Stimulated activated CD4-positive, alpha-beta T cell treated with anti-CD3 and anti-CD28 coated beads, Interleukin-4, amount 100 ng/mL, for 48 hours (primary cell): ENCODE results near the gene CAMKMT.

ENCODE experiments used
- DNase-seq, 2 donors: peaks; one replicate each; pipeline ENCODE4 v3.0.0-alpha.2; 2020; ENCODE audit warnings: low read depth in 2 of 2

The CAMKMT gene

DNA sequence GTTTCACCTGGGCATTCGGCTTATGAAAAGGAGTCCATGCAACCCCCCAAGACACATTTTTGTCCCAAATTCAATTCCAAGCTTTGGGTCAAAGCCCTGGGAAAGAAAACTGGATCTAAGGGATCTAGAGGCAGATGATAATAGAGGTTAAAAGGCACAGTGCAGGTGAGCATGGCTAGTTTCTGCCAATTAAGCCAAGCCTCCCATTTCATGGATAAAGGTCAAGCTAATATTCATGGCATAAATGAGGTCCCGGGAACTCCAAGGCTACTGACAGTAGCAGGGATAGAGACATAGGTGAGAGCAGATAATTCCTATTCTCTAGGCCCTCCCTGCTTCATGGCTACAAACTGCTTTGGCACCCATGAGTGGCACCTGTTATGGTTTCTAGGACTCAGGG lies 83.1 kb downstream of the CAMKMT start:
- no peak for DNase-seq

DNA sequence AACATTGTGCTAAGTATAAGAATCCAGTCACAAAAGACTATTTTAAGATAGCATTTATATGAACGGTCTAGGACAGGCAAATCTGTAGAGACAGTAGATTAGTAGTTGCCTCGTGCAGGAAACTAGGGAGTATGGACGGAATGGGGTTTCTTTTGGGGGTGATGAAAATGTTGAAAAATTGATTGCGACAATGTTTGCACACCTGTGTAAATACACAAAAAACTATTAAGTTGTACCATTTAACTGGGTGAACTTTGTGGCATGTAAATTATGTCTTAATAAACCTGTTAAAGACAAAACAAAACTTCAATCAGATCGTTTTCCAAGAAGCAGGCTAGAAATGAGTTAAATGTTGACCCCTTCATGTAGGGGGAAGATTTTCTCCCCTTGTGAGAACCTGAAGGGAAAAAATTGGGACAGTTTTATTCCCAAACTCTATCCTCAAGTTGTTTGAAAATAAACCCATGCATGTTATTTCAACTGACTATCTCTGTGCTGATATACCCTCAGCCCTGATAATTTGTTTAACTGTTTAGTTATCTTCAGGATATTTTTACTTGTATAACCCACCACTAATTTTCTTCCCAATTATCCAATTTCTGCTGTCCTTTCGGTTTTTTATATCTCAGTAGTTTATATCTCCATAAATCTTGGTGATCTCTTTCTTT lies 87.2 kb downstream of the CAMKMT start:
- DNase-seq: no peak

DNA sequence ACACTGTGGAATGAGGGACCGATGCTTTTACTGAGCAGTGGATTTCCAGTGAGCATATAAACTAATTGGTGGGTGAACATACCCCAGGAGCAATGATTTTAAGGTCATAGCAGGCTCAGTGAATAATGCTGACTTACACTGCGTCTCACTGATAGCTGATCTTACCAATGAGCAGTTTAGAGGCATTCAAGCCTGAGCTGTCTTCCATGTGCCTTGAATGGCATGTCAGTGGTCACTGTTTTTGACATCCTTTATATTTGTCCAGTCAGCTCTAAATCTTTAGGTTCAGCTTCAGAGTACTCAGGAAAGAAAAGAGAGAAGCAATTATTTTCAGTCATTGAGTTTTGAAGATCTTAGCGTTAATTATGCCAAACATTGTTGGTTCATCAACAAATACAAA lies 88.3 kb downstream of the CAMKMT start:
- DNase-seq: no peak

DNA sequence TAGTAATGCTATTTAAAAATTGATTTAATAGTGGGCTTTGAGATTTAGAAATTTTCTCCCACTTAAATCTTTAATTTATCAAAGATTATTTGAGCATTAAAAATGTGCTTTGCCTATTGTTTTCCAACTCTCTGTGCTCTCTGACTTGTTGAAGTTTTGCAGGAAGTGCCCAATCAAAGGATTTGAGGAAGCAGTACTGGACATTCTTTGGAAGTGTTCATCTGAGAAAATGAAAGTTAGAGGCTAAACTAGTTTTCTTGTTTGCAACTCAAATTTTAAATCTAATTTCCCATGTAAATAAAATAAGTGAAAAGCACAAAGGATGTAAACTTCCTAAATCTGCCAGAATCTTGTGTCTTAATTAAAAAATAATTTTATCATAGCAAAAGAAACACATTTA lies 89.1 kb downstream of the CAMKMT start:
- DNase-seq: no peak

DNA sequence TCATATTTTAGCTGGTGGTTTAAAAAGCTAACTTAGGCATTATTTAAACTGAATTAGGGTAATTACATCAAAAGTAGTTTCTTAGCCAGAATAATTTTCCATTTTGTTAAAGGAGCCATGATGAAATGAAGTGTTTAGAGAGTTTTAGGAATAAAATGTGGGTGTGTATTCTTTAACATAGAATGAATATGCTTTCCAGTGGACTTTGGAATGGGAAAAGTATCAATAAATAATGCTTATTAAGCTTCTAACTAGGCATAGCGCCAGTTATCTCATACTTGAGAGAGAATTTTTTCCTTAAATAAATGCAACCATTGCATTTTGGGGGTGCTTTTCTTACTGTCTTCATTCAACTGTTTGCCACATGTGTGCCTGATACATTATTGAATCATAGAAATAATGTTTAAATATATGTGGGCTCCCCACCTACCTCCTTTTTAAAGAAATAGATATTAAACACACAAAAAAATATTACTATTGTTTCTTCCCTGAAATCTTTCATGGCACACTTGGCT lies 90.4 kb downstream of the CAMKMT start:
- no peak for DNase-seq

DNA sequence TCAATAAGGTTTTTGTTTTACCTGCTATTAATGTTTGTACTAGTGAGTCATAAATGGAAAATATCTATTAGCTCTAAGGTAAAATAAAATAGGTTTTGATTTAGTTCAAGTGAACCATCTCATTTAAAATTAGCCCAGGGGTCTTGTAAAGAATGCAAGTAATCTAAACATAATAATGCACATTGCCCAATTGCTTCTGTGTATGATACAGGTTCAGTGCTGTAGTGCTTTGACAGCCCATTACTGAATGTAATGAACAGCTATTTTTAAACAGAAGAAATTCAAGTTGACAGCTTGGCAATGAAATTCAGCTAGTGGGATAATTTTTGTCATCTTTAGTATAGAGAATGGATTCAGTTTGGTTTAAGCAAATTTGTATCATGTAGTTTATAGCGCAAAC lies 91.5 kb downstream of the CAMKMT start:
- DNase-seq: no peak

DNA sequence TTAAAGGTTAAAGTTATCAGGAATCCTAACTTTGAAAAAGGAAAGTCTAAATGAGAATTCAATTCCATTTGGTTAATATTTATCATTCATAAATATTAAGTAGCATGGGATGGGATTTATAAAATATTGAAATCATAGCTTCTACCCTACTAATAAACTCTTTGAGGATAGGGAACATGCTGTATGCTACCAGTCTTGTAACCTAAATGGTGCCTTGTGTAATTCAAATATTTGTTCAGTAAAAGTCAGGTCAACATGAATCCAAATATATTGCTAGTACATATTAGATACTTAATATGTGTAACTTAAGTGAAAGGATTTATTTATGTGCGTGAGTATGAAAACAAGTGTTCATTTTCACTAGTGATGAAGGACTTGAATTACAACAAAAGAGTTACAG lies 94.1 kb downstream of the CAMKMT start:
- no peak for DNase-seq

DNA sequence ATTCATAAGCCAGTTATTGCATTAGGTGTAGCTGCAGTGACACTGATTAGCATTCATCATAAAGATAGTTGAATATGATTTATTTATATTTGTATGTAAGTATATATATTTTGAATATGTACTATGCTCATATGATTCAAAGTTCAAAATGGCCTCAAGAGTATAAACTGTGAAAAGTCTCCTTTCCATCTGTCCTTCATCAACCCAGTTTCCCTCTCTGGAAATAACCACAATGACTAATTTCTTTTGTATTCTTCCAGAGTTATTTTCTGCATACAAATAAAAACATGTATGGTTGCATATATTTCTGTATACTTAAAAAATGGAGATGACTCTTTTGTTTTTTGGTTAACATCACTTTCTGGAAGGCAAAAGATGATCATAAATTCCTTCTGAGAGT lies 95.2 kb downstream of the CAMKMT start:
- DNase-seq: no peak

DNA sequence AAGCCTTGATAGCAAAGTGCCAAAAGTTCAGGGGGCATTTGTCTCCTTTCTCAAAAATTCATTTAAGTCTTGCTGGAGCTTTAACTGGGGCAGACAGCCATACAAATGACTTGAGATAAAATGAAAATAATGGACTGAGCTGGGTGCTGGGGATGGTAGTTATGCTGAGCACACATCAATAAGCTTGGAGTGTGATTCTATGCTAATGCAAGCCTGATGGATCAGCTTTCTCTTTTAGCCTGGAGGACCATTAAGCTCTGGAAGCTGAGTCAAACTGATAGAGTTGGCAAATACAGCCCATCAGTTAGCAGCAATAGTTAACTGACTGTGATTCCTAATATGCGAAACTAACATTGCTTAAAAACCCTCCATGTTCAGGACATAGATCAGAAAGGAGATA lies 98.0 kb downstream of the CAMKMT start:
- DNase-seq: no peak

DNA sequence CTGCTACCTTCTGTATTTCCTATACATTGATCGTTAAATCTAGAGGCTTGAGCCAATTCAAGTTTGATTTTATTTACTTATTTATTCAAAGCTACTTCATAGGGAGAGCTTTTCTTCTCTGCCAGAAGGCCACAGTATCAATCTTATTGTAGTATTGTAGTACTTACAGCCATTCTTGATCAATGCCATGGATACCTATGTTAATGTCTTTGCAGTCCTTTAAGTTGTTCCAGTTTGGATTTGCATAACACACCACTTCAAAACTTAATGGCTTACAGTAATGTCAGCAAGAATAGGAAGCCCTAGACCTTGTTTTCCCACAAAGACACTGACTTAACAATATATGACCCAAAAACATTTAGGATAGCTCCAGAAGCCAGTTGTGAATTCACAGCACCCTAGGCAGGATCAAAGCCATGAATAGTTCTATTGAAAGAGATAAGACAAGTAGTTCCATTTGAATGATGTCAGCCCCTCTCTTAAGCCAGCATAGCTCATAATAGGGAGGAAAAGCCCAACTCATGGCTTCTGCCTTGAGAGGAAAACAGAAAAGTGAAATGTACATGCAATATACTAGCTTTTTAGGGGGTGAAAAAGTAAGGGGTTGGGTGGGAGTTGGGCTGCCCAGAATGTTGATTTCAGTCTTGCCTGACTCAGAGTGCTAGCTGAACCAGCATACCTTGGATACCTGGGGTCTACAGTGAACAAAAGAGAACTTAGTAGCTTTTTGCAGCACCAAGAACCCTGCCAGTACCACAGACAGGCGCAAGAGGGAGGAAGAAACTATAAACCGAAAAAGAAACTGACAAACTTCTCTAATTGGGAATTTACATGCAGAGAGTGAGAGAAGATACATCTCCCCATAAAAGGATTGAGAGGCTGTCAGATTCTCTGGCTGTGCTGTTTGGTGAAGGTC lies 101.4 kb downstream of the CAMKMT start:
- DNase-seq: no peak

DNA sequence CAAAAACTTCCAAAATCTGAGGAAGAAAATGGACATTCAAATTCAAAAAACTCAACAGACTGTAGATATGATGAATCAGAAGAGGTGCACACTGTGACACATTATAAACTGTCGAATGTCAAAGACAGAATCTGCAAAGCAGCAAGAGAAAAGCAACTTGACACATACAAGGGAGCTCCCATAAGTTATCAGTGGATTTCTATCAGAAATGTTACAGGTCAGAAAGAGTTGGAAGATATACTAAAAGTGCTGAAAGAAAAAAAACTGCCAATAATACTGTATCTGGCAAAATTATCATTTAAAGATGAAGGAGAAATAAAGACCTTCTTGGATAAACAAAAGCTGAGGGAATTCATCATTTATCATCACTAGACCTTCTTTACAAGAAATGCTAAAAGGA lies 102.7 kb downstream of the CAMKMT start:
- DNase-seq: no peak

DNA sequence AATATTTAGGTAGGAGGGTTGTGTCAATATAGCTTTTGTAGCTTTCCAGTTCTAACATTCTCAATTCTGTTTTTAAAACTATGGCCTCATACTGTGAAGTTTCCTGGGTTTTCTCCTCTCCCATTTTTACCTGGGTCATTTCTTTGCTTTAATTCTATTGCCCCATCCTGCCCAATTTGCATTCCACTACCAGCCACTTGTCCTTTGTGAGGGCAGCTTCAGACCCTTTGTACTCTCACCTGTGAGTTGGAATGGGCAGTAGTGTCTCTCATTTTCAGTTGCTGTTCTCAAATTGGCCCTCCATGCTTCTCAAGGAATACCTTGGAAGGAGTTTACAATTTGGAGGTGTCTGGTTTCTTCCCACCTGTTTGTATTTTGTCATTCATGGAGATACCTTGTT lies 108.4 kb downstream of the CAMKMT start:
- no peak for DNase-seq

DNA sequence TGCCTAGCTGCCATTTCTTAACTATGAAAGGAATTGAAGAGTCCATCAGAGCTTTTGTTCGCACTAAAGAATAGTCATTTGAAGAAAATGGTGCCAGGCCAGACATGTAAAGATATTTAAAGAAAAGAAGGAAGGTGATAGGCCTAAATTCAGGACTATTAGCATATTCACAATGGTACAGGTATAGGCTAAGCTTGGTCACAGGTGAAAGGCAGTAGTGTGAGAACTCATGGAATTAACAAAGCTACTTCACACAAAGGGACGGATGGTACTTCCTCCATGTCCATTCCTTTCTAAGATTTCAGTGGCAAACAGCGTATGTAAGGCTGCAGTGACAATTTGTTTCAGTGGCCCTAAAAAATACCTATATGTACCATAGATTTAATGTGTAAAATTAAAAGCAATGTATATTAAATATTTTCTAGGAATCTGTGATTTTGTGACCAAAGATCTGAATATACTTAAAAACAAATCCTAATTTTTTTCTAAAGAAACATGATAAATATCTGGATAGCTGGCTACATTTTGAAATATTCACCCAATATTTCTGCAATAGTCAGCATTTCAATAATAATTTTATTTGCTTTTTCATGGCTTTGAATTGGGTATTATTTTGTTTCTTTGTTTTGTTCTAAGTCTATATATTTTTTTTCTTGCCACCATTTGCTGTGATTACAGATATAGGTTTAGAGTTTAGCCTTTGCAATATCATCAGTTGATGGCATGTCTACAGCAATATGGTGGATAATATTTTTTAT lies 116.1 kb downstream of the CAMKMT start:
- no peak for DNase-seq

DNA sequence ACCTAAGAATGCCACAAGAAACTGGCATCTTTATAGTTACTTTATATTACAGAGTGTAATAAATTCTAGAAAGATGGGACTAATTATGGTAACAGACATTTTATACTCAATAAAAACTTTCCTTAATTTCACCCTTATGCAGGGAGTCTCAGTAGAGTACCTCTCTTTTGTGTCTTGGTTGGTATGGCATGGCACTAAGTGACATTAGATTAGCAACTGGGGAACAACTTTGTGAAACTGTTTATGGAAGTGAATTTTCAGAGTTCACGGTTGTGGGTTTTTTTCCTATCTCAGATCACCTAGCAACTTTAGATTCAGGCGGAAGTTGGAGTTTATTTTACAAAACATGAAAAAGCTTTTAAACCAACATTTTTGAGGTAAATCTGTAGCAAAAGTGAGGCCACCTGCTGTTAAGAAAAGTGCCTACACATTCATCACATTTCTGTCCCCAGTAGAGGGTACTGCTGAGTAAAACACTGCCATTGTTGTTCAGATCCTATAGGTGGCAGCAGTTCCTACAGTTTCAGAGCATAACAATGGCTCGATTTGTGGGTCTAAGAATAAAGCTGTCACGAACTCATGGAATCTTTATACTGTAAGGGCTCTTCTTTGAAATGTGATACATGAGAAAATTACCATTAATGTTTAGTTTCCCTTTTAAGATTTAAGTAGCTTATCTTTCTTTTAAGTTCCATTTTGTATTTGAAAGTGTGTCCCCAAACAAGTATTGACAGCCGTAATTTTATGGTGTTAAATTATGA lies 117.6 kb downstream of the CAMKMT start:
- peak in 1 of 2 donors; percentile 12 for DNase-seq

DNA sequence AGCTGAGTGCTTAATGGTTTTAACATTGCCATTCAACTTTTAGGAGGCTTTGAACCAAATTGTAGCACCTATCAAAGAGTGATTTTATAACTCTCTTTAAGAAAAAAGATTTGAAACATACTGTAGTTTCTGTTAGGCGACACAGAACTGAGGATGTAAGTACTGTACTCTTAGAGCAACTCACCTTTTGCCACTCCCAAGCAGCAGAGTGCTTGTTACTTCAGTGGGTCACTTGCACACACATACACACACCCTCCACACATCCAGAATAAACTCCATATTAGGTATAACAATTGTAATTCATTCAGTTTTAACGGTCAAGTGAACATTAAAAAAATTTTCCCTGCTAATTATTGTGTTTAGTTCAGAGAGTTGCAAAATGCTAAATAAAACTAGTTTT lies 118.3 kb downstream of the CAMKMT start:
- DNase-seq: no peak

DNA sequence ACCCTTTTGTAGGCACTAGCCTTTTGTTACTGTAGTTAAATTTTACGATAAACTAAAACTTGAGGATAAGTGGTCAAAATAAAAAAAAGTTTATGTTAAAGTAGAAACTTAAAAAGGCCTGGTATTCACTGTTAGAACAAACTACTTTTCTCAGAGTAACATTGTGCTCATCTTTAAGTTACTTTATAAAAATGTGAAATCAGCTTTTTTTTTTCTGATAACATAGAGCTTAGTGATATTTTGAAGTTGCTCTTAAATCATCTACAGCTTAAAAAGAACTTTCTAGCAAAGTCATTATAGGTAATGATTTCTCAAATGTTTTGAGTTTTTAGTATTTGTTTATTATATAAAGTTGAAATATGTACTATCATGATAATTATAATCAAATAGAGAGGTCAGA lies 125.3 kb downstream of the CAMKMT start:
- DNase-seq: no peak

DNA sequence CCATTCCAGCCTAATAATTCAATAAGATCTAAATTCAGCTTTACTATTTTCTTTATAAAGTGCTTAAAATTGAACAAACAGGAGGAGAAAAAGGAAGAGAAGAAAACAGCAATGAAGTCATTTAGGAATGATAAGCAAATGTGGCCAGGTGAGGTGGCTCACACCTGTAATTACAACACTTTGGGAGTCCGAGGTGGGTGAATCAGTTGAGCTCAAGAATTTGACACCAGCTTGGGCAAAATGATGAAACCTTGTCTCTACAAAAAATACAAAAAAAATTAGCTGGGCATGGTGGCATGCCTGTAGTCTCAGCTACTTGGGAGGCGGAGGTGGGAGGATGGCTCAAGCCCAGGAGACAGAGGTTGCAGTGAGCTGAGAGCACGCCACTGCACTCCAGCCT lies 129.0 kb downstream of the CAMKMT start:
- no peak for DNase-seq

DNA sequence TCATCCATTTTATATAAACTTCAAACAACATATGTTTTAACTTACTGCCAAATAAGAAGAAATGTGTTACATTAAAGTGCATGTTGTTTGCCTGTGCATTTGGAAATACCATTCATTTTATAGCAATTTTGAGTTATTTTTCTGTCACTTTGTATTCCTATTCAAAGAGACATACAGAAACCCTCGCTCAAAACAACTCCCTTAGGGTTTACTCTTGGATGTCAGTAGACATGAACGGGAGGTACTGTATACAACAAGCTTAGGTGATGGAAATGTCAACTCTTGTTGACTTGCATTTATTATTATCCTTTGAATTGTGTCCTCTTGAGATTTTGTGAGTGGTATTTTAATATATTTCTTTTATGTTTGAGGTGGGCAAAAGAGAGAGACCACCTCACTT lies 132.3 kb downstream of the CAMKMT start:
- no peak for DNase-seq

DNA sequence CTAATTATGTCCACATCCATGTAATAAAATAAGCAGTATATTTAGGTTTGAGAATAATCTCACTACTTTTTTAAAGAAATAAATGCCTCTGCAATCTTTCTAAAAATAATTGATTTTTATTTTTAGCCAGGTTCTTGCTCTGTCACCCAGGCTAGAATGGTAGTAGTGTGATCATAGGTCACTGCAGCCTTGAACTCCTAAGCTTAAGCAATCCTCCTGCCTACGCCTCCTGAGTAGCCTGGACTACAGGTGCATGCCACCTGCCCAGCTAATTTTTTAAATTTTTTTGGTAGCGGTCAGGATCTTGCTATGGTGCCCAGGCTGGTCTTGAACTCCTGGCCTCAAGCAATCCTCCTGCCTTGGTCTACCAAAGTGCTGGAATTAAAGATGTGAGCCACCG lies 133.3 kb downstream of the CAMKMT start:
- no peak for DNase-seq

DNA sequence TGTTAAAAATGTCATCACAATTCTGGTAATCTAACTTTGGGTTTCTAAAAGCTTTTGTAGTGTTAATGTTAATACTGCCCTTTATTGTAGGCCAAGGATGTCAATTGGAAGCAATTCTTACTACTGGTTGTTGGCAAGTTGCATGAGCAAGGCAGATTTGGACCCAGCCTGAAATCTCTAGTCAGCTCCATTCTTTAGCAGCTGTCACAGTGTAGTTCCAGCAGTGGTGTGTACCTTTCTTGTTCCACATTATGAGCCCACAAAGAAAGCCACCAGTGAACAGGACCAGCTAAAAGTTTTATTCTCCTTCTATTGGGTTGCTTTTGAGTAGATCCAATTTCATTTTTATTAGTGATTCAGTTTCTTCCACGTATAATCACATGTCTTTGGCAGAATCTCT lies 133.8 kb downstream of the CAMKMT start:
- no peak for DNase-seq

DNA sequence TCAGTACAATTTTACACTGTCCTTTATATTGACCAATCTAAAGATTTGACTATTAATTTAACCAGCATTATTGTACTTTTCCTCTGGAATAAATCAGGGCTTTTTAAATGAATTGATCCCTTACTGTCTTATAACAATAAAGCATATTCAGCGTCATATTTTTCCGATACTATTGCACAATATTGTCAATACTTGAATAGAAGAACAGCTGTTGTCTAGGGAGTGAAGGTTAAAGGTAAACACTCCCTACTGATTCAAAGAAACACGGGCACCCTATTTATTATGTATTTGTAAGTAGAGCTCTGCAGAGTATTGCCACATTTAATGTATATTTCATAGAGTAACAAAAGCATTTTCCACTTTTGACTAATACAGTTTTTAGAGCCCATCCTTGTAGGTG lies 134.4 kb downstream of the CAMKMT start:
- no peak for DNase-seq

DNA sequence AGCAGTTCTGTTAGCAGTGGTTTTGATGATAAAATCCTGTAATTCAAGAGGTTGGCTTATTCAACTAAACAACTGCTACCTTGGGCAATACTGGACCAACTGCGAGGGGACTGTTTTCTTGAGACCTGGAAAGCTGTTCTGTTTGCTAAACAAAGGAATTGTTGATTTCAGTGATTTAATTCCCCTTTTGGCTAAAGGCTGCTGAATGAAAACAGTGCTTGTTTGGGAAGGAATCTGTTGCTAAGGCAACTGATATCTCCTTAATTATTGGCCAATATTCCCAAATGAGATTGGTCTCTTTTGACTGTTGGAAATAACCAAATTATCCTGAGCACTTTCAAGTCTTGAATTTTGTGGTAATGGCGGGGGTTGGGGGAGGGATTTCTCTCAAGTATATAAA lies 136.8 kb downstream of the CAMKMT start:
- no peak for DNase-seq
